ENCODE measurements around the gene POU6F2. TPM values are rescaled to one million over a fixed set of nuclear protein-coding genes. Genes with fewer than 3 reads are reported as not detected.

The POU6F2 gene
- total RNA-seq, 1 experiment from 2014 or later: 0.19 TPM

GRCh38 chr7:39145935-39146334 lies 168.2 kb downstream of the POU6F2 start:
- POLR2A ChIA-PET: no interaction called here
- no peaks in the 10 kb centered on the region for H3K36me3 Mint-ChIP-seq (ENCODE audit: insufficient read depth, unreplicated experiment)
- no peaks in the 10 kb centered on the region for H3K9me3 Mint-ChIP-seq (ENCODE audit: unreplicated experiment)

GRCh38 chr7:39152701-39153100 lies 175.0 kb downstream of the POU6F2 start:
- no peak overlapping the region for H3K4me3 Mint-ChIP-seq (ENCODE audit: unreplicated experiment)
- ChIA-PET POLR2A (no interaction called here), CTCF (no interaction called here)
- no TSS peak for BruUV-seq (replicated peaks)
- H3K27me3 Mint-ChIP-seq (ENCODE audit: insufficient read depth, unreplicated experiment): peaks cover 52% of the 10 kb centered on the region
- H3K4me1 Mint-ChIP-seq (ENCODE audit: insufficient read depth, unreplicated experiment): no peaks in the 10 kb centered on the region
- H3K9me3 Mint-ChIP-seq (ENCODE audit: unreplicated experiment): no peaks in the 10 kb centered on the region
- no peak overlapping the region for H3K27ac Mint-ChIP-seq (ENCODE audit: low read depth, unreplicated experiment)
- TF ChIP-seq CTCF (IDR thresholded peaks at IDR 0.05; ENCODE audit: unreplicated experiment): no peak
- intact Hi-C loops (cut with micrococcal nuclease): no loop called here
- no peak for DNase-seq (ENCODE audit: unreplicated experiment)
- H3K36me3 Mint-ChIP-seq (ENCODE audit: insufficient read depth, unreplicated experiment): no peaks in the 10 kb centered on the region

More at GRCh38 chr7:39145935-39146334, 168.2 kb downstream of the POU6F2 start:
- peaks cover 66% of the 10 kb centered on the region for H3K27me3 Mint-ChIP-seq (ENCODE audit: insufficient read depth, unreplicated experiment)
- H3K27ac Mint-ChIP-seq (ENCODE audit: low read depth, unreplicated experiment): no peak overlapping the region
- no TSS peak for BruUV-seq (replicated peaks)
- intact Hi-C loops (cut with micrococcal nuclease): no loop called here
- no peak overlapping the region for H3K4me3 Mint-ChIP-seq (ENCODE audit: unreplicated experiment)
- no peak for TF ChIP-seq CTCF (IDR thresholded peaks at IDR 0.05; ENCODE audit: unreplicated experiment)
- CTCF ChIA-PET: interaction anchor here (0.6 kb wide), 1 partner anchor 1639 kb away, joined by 3 read pairs; no protein-coding TSS in a partner anchor
- no peaks in the 10 kb centered on the region for H3K4me1 Mint-ChIP-seq (ENCODE audit: insufficient read depth, unreplicated experiment)
- no peak for DNase-seq (ENCODE audit: unreplicated experiment)

GRCh38 chr7:39153113-39153512 lies 175.4 kb downstream of the POU6F2 start:
- ChIA-PET CTCF (no interaction called here), POLR2A (no interaction called here)
- Mint-ChIP-seq H3K9me3 (ENCODE audit: unreplicated experiment) (no peaks in the 10 kb centered on the region), H3K27ac (ENCODE audit: low read depth, unreplicated experiment) (no peak overlapping the region), H3K36me3 (ENCODE audit: insufficient read depth, unreplicated experiment) (no peaks in the 10 kb centered on the region), H3K4me3 (ENCODE audit: unreplicated experiment) (no peak overlapping the region), H3K27me3 (ENCODE audit: insufficient read depth, unreplicated experiment) (peaks cover 48% of the 10 kb centered on the region), H3K4me1 (ENCODE audit: insufficient read depth, unreplicated experiment) (no peaks in the 10 kb centered on the region)
- no TSS peak for BruUV-seq (replicated peaks)
- intact Hi-C loops (cut with micrococcal nuclease): no loop called here
- TF ChIP-seq CTCF (IDR thresholded peaks at IDR 0.05; ENCODE audit: unreplicated experiment): no peak
- DNase-seq (ENCODE audit: unreplicated experiment): no peak

- CTCF ChIA-PET: no interaction called here
- no peak overlapping the region for H3K4me3 Mint-ChIP-seq (ENCODE audit: unreplicated experiment)
- DNase-seq (ENCODE audit: unreplicated experiment): no peak
- no peak for TF ChIP-seq CTCF (IDR thresholded peaks at IDR 0.05; ENCODE audit: unreplicated experiment)
- intact Hi-C loops (cut with micrococcal nuclease): no loop called here
- no TSS peak for BruUV-seq (replicated peaks)
- H3K36me3 Mint-ChIP-seq (ENCODE audit: insufficient read depth, unreplicated experiment): no peaks in the 10 kb centered on the region
- POLR2A ChIA-PET: no interaction called here
- peaks cover 42% of the 10 kb centered on the region for H3K27me3 Mint-ChIP-seq (ENCODE audit: insufficient read depth, unreplicated experiment)
- H3K4me1 Mint-ChIP-seq (ENCODE audit: insufficient read depth, unreplicated experiment): no peaks in the 10 kb centered on the region
- H3K9me3 Mint-ChIP-seq (ENCODE audit: unreplicated experiment): no peaks in the 10 kb centered on the region
- H3K27ac Mint-ChIP-seq (ENCODE audit: low read depth, unreplicated experiment): no peak overlapping the region
Measured at GRCh38 chr7:39153647-39154046, 175.9 kb downstream of the POU6F2 start.

Data from MCF 10A (cell line).